Measurements from ENCODE around the gene RALB.
A peak's percentile ranks its signal among the peaks of the same experiment; 100 is the strongest.

RALB gene, protein sequence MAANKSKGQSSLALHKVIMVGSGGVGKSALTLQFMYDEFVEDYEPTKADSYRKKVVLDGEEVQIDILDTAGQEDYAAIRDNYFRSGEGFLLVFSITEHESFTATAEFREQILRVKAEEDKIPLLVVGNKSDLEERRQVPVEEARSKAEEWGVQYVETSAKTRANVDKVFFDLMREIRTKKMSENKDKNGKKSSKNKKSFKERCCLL

DNA sequence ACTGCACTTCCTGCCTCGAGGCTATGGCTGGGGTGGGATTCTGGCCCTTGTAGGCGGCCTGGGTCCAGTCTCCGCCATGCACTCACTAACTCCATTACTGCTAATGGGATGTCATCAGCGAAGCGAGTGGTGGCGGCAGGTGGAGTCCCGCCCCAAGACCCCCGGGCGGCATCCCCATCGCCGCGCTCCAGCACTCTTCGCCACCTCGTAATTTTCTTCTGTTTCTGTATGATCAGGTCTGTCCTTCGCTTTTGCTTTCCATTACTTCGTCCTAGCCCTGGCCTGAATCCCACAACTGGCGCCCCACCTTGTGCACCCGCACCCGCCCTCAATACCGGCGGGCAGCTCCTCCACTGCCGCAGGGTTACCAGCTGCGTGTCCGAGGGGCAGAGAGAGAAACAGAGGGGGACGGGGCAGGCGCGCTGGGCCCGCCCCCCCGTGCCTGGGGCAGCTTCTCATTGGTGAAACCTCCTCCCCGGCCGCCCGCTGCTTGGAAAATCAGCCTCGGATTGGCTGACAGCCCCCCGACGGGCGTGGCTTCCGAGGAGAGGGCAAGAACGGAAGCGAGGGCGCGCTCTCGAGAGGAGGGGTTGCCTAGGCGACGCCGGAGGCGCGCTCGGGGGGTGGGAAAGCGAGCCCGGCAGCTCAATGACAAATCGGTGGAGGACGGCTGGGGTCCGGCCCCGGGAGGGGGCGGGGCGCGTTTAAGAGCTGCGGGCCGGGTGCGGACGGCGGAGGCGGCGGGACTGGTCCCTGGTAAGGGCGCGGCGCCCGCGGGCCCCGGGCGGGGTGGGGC is at the start of gene RALB:
Gene RALB (plus strand): TSS at position 628 of the 796 bp plus-strand sequence. CDS start 25,813 bp downstream, outside the sequence.
- DNase-seq (ENCODE audit: low spot score) = peak; percentile 97

DNA sequence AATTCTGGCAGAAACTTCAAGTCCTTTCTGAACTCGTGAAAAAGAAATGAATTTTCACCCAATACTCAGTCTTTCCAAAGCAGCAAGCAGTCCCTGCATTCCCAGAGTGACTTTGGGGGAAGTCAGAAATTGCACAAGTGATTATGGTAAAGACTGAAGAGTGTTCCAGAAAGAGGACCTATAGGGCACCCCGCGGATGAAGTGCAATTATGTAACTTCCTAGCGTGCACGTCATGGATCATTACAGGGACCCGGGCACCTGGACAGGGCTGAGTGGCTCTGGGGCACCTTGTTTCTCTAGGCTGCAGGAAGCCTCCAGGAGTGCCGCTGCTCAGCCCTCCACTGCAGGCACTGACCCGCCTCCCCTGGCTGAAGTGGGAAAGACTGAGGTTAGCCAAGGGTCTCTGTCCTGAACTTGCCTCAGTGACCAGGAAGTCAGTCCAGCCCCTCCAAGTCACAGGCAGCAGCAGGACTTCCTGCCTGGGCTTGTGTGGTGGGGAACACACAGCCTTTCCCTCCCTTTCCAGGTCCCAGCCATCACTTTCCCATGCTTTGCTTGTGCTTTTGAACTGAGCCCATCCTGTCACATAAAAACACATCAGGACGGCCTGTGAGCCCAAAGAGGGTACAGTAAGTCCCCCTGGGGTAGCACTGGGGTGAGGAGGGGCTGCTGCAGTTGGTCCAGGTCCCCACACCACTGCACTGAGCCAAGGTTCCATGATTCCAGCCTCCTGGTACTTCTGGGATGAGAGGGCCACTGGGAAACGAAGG is 49.2 kb upstream of the RALB start:
- no peak for DNase-seq (ENCODE audit: low spot score)

DNA sequence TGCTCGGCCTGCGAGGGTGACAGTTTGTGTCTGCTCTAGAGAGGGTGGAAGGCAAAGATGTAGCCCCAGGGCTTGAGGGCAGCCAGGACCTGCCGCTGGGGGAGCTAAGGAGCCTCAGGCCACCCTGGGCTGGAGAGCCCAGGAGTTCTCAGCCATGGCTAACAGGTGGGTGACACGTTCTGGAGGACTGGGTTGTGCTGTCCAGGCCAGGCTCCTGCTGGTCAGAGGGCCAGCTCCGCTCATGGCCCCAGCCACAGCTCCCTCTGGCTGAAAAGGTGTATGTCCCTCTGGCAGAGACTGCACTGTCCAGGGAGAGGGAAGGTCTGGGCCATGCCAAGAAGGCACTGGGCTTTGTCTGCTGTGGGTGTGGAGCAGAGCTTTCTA is 48.6 kb upstream of the RALB start:
- no peak for DNase-seq (ENCODE audit: low spot score)

DNA sequence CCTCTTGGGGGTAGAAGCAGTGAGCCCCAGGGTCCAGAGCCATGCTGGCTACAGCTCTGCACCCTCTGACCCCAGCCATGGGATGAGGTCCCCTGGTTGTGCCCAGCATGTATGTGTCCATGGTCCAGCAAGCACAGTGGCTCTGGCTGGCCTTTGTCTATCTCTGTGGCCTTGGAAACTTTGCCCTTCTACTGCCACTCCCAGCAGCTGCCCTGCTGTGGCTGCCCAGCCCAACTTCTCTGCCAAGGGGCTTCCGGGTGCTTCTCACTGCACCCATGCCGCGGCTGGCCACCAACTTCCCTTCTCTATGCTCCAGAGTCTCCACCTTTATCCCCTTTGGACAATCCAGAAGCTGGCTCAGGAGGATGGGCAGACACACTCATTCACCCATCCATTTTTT is 48.2 kb upstream of the RALB start:
- DNase-seq (ENCODE audit: low spot score) = no peak

DNA sequence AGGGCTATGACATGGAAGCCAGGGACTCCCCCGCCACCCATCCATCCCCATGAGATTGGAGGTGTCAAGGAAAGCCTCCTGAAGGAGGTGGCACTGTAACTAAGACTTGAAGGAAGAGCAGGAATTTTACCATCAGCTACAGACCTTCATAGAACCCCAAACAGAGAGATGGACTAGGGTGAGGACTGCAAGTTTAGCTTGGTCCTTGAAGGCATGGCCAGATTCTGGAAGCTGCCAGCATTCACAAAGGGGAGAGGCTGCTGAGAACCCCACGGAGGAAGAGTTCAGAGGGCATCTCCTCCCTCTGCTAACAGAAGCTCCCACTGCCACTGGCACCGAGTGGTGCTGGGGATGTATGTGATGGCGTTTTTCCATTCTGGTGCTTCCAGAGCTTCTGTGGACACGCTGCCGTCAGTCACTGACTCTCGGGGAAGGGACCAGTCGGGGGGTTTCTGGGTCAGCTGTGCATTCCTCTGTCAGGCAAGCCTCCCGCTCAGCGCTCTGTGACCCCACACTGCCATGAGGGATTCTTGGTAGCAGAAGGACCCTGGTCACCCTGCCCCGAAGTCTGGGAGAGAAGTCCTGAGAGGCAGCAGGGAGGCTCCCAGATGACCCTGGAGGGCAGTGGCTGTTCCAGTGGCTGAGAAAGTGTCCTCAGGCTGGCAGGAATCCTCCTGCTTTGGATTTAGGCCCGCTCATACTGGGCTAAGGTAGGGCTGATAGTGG is 47.5 kb upstream of the RALB start:
- DNase-seq (ENCODE audit: low spot score) = no peak

DNA sequence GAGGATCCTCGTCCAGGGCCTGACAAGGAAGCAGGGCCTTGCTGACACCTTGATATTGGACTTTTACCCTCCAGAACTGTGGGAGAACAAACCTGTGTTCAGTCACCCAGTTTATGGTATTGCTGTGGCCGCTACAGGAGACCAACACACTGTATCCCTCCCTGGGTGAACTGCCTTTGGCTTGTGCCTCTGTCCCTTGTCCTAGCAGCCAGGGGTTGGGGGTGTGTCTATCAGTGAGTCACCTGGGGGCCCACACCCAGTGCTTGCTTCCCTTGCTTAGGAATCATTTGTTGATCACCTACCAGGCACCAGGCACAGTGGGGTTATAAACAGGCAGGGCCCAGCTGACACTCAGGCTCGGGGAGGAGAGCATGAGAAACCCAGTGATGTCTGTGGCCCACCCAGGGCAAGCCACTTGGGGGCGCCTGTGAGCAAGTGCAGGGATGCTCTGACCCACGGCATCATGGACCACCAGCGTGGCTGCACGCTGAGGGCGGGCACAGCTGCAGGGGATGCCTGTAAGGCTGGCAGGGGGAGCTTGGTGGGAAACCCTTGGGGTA is 46.5 kb upstream of the RALB start:
- DNase-seq (ENCODE audit: low spot score) = no peak

DNA sequence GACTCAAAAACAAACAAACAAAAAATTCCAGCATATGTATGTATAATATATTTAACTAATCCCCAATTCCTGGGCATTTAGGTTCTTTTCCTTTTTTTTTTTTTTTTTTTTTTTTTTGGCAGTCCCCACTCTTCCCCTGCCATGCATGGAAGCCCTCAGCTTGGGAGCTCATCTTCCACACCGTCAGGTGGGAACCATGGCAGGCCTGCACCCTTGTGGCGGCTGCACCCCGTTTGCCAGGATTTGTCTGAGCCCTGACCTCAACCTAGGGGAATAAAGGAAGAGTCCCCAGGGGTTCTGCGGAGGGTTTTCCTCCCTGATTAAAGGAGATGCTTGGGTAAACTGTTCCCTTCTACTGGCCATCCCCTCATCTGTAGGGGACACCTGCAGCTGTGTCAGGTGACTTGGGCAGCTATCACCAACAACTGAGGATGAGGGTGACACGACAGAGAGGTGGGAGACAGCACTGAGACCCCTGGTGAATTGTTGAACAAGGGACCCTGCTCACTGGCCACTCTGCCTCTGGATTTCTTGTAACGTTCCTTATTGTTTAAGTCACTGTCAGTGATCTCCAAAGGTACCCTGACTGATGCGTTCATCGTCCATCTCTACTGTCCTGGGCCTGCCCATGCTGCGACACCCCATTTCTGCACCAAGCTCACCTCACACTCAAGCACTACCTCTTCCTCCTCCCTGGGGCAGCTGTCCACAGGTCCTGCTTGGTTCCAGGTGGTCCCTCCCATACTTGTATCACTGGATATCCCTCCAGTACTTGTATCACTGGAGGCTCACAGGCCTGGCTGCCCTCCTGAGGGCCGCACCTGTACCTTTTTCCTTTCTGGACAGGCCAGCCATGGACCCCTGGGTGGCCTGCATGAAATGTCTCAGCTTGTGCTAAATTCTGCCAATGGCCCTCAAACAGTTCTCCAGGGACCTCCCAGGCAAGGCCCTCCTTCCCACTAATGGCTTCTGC is 44.0 kb upstream of the RALB start:
- DNase-seq (ENCODE audit: low spot score) = no peak

DNA sequence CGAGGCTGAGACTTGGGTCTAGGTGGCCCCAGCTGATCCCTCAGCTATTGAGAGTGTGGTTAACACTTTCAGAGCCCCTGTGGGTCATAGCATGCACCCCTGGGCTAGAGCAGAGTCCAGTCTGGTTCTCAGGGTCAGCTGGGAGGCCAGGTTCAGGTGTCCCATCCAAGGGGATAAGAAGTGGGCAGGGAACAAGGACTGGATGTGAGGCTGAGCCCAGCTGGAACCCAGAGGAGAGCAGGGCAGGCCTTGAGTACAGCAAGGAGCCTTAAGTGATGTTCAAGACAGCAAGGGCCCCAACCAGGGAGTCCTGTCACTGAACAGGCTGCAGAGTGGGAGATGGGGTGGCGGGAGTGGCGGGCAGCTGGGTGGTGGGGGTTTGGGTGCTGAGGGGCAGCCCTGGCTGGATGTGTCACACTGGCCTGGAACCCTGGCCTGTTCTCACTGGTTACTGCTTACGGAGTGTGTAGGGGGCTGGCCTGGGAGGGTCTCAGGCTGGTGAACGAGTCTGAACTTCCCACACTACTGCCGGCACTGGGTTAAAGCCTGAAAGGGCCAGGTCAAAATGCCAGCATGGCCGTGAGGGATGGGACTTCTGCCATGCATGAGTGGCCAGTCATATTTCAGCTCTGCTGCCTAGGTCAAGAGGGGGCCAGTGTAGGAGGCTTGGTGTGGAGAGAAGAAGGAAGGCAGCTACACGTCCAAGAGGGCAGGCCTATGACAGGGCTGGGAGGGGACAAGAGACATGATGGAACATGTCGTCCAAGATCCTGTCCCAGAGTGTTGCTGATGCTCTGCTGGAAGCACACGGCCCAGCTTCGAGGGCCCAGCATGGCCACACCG is 43.0 kb upstream of the RALB start:
- no peak for DNase-seq (ENCODE audit: low spot score)

DNA sequence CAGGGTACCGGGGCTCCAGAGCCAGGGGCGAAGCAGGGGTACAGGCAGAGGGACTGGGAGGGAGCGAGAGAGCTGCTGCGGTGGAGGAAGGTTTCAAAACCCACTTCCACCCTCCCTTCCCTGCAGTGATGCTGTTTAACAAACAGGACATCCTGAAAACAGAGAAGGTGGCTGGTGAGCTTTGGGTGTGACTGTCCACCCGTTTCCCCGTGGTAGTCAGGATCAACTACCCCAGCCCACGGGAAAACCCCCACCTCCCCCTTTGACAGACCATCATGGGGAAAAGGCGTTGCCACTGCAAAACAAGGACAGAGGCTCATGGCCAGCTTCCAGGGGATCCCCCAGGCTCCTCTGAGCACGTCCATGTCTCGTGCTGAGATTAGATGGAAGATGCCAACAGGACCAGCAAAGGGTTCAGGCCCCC is 42.4 kb upstream of the RALB start:
- DNase-seq (ENCODE audit: low spot score) = no peak

DNA sequence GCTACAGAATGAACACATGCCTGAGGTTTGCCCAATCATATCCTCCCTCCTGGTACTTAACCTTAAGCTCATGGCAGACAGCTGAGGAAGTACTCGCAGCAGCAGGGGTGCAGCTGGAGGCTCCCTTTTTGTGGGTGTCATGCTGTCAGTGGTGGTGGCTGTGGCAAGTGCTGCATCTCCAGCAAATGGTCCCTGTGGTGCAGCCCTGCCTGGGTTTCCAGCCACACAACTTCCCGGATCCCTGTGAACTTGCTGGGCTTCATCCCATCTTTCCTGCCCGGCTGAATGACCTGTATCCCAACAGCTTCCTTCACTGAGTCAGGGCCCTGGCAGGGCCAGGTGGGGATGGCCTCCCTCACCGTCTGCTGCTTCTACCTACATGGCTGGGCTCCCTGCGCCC is 34.5 kb upstream of the RALB start:
- DNase-seq (ENCODE audit: low spot score) = no peak

DNA sequence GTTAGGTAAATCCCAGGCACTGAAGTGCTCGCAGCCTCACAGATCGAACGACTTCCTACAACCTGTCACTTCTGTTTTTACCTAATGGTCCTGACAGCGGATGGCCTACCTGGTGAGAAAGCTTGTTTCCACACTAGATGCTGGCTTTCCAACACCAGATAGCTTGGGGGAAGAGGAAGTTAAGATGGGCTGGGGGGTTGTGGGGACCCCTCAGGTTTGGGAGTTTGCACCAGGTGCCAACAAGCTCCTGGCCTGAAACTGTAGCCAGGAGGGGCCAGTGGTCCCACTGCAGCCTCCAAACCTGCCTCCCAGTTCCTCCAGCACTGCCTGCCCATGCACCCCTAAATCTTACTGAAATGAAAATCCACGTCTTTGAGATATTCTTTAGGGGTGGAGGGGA is 33.4 kb upstream of the RALB start:
- no peak for DNase-seq (ENCODE audit: low spot score)

DNA sequence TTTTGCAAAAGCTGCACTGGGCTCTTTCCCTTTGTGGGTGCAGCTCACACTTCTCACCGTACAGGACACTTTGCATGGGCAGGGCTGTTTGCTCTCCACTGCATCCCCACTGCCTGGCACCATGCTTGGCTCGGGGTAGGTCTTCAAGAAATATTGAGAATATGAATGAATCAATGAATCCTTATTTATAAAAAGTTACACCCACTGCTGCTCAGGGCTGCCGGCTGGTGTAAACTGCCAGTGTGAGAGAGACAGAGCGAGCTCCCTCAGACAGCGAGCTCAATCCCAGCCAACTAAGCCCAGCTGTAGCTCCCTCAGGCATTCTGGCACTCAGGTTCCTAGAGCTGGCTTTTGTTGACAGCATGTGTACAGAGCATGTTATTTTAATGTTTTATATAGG is 32.9 kb upstream of the RALB start:
- no peak for DNase-seq (ENCODE audit: low spot score)

DNA sequence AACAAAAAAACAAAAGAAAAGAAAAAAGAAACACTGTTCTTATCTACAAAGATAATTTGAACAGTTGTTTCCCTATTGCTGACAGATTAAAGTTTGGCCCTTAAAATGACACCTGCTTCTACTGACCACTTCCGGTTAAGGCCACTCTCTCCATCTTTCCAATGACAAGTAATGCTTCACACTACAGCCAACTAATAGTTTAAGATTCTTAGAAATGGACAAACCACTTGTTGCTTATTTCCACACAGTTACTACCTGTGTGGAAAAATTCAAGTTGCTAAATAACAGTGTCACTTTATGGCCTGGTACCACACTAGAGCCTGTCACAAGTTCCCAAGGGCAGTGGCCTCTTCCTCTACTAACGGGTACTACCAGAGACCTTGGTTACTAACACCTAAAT is 31.9 kb upstream of the RALB start:
- DNase-seq (ENCODE audit: low spot score) = no peak

DNA sequence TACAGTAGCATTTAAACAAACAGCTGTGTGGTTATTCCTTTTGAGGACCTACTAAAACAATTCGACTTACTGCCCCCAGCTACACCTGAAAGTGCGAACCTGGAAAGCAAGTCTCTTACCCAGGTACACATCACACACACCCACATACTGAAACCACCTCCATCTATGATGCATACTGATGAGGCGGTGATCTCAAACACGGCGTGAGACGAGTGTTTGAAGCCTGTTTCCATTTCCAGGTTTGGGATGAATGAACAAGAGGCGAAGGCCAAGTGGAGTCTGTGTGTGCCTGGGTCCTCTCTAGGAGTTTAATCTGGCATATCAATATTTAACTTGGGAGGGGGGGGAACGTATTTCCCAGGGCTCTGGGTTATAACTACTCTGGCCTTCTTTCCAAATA is 31.0 kb upstream of the RALB start:
- DNase-seq (ENCODE audit: low spot score) = no peak

DNA sequence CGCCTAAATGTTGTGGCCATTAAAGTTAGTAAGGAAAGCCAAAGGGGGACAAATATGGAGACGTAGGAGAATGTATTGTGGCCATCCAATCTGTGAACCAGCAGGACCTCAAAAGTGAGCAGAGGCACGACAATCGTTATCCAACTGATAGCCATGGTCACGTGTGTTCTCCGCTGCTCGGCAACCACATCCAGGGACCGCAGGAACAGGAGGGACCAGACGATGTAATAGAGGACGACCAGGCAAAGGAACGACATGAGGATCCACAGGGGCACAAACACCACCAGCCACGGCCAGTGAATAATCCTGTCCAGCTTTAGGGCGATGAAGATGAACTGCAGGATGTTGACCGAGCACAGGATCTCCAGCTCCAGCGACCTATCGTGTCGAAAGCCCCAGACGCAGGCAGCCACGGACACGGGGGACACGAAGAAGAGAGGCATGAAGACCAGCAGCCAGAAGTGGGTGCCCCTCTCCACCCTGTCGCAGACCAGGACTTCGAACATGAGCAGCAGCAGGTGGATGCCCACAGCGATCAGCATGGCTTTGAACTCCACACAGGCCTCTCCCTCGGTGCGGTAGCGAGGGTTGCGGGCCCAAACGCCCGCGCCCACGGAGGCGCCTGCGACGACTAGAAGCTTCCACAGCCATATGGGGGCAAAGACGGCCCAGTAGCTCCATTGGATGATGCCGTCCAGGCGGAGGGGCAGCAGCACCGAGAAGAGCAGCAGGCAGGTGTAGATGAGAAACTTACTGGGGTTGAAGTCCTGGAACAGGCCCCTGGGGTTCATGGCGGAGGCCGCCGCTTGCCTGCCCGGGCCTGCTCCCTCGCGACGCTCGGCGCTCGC is 30.2 kb upstream of the RALB start:
- DNase-seq (ENCODE audit: low spot score) = no peak

DNA sequence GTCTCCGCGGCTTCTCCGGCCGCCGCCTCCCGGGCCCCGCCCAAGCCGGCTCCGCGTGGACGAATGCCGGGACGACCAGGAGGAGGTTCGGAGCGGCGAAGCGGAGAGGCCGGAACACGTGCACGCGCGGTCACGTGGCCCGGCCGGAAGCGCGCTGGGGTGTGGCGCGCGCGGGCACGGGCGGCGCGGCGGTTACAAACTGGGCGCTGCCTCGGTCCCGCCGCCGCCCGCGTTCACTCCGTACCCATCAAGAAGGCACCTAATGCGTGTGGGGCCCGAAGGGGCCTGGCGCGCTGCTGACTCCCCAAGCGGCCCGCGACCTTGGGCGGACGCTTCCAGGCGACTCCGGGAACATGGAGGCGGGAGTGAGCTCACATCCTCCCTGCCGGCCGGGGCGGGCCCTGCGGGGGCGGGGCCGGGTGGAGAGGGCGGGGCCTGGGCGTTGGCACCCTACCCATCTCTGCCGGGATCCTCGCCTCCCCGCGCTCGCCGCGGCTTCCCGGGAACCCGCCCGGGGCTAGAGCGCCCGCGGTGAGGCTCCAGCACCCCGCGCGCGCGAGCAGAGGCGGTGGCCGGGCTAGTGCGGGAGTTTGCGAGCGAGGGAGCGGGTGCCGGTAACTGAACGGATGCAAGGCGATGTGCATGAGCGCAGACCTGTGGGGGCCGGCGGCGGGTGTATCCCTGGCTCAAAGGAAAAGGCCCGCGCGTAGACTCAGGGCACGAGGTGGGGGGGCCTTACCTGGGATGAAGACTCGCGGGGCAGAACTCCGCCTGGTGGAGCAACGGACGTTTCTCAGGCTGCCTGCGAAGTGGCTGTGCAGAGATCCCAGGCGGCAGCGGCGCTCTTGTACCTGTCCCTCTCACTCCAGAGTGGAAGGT is 29.4 kb upstream of the RALB start, which contains the start of gene TMEM185B:
Gene TMEM185B (minus strand): TSS at position 367 of the 879 bp plus-strand sequence. CDS start 424 bp downstream, outside the sequence.
- DNase-seq (ENCODE audit: low spot score) = peak; percentile 84

DNA sequence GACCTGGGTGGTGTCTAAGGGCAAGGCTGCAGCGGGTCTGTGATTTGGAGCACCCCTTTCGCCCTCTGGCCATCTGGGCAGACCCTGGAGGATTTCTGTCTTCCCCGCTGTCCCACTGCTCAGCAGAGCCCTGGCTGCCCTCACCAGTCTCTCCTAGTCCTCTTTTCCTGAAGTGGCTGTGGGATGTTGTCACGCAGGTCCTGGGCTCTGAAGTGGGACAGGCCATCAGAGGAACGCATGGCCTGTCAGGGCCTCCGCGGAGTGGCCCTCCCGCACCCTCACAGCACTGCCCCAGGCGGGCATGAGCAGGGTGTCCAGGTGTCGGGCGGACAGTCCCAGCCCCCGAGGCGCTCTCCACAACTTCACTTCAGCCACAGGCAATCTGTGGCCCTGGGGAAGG is 28.4 kb upstream of the RALB start:
- no peak for DNase-seq (ENCODE audit: low spot score)

Measured in RKO (cell line).